Measurements from ENCODE around the gene CTDSP1.

Gene CTDSP1

GRCh38 chr2:218395456-218395825 lies 4.2 kb upstream of the CTDSP1 start:
- no peak for DNase-seq (ENCODE audit: extremely low read depth, low read depth)
- H3K4me3 ChIP-seq (replicated peaks; ENCODE audit: low read depth, low read length) = peak overlapping the region; percentile 62
- no peak for TF ChIP-seq CTCF (IDR thresholded peaks at IDR 0.05; ENCODE audit: low read depth, low read length, missing control alignments)

GRCh38 chr2:218395826-218396687 lies 3.6 kb upstream of the CTDSP1 start:
- H3K4me3 ChIP-seq (replicated peaks; ENCODE audit: low read depth, low read length) = peak overlapping the region; percentile 62
- peak; percentile 82 for DNase-seq (ENCODE audit: extremely low read depth, low read depth)
- peak; percentile 78 for TF ChIP-seq CTCF (IDR thresholded peaks at IDR 0.05; ENCODE audit: low read depth, low read length, missing control alignments)

GRCh38 chr2:218396688-218397462 lies 2.8 kb upstream of the CTDSP1 start:
- H3K4me3 ChIP-seq (replicated peaks; ENCODE audit: low read depth, low read length) = peak overlapping the region; percentile 62
- no peak for TF ChIP-seq CTCF (IDR thresholded peaks at IDR 0.05; ENCODE audit: low read depth, low read length, missing control alignments)
- no peak for DNase-seq (ENCODE audit: extremely low read depth, low read depth)

GRCh38 chr2:218397463-218397819 lies 2.2 kb upstream of the CTDSP1 start:
- DNase-seq (ENCODE audit: extremely low read depth, low read depth) = no peak
- no peak for TF ChIP-seq CTCF (IDR thresholded peaks at IDR 0.05; ENCODE audit: low read depth, low read length, missing control alignments)
- peak overlapping the region; percentile 62 for H3K4me3 ChIP-seq (replicated peaks; ENCODE audit: low read depth, low read length)

GRCh38 chr2:218397820-218398436 lies 1.7 kb upstream of the CTDSP1 start:
- no peak for DNase-seq (ENCODE audit: extremely low read depth, low read depth)
- no peak for TF ChIP-seq CTCF (IDR thresholded peaks at IDR 0.05; ENCODE audit: low read depth, low read length, missing control alignments)
- H3K4me3 ChIP-seq (replicated peaks; ENCODE audit: low read depth, low read length) = peak overlapping the region; percentile 62

- no peak for DNase-seq (ENCODE audit: extremely low read depth, low read depth)
- H3K4me3 ChIP-seq (replicated peaks; ENCODE audit: low read depth, low read length) = peak overlapping the region; percentile 62
- TF ChIP-seq CTCF (IDR thresholded peaks at IDR 0.05; ENCODE audit: low read depth, low read length, missing control alignments) = no peak
These were observed 954 bp upstream of the CTDSP1 start for GRCh38 chr2:218398437-218399390.

Data from HFF-Myc (cell line).